ENCODE measurements around the gene BAG3.

BAG3 gene

DNA sequence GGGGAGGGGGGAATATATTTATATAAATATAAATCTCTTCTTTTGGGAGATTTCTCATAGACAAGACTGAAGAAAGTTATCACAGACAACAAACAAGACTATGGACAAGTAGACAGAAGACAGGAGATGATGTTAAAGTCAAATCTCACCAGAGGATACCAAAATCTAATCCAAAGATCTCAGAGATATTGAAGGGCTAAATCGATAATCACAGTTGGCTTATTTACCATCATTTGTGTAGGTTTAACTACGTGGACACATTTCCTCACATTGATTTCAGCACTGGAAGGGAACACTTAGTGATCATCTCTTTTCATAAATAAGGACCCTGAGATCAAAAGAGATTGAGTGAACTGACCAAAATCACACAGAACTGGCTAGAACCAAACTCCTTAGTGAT, 72.0 kb downstream of the BAG3 start:
- Histone ChIP-seq H3K27me3 (no peaks in the 10 kb centered on the region), H3K27ac (no peak overlapping the region), H3K4me1 (peaks cover 0 to 26% (median 14%) of the 10 kb centered on the region in 4 donors), H3K9me3 (no peaks in the 10 kb centered on the region), H3K4me3 (no peak overlapping the region), H3K36me3 (no peaks in the 10 kb centered on the region)
- intact Hi-C loops (cut with DNase I; ENCODE audit: low total_unique reads) = no loop called here
- DNase-seq = no peak
- TF ChIP-seq, protein P1, sequence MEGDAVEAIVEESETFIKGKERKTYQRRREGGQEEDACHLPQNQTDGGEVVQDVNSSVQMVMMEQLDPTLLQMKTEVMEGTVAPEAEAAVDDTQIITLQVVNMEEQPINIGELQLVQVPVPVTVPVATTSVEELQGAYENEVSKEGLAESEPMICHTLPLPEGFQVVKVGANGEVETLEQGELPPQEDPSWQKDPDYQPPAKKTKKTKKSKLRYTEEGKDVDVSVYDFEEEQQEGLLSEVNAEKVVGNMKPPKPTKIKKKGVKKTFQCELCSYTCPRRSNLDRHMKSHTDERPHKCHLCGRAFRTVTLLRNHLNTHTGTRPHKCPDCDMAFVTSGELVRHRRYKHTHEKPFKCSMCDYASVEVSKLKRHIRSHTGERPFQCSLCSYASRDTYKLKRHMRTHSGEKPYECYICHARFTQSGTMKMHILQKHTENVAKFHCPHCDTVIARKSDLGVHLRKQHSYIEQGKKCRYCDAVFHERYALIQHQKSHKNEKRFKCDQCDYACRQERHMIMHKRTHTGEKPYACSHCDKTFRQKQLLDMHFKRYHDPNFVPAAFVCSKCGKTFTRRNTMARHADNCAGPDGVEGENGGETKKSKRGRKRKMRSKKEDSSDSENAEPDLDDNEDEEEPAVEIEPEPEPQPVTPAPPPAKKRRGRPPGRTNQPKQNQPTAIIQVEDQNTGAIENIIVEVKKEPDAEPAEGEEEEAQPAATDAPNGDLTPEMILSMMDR (IDR thresholded peaks at IDR 0.05) = no peak

DNA sequence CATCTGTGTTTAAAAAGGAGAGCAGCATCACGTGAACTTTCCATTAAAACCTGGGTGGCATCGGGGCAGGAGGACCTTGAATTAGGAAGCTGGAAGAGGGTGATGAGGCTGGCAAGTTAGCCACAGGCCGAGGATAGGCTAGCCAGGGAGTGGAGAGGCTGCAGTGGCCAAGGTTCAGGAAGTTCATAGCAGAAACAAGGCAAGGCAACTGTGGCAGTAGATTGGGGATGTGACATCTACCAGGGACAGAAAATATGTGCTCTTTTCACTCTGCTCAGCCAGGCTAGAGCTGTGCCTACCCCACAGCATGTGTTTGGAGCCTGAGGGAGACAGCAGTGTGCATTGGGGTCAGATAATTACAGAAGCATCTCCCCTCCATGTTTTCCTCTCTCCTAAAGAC, 72.4 kb downstream of the BAG3 start:
- Histone ChIP-seq H3K4me3 (no peak overlapping the region), H3K4me1 (peaks cover 0 to 31% (median 15%) of the 10 kb centered on the region in 4 donors), H3K9me3 (no peaks in the 10 kb centered on the region), H3K27me3 (no peaks in the 10 kb centered on the region), H3K27ac (no peak overlapping the region), H3K36me3 (no peaks in the 10 kb centered on the region)
- intact Hi-C loops (cut with DNase I; ENCODE audit: low total_unique reads) = no loop called here
- TF ChIP-seq, protein P1 (IDR thresholded peaks at IDR 0.05) = no peak
- DNase-seq = no peak

DNA sequence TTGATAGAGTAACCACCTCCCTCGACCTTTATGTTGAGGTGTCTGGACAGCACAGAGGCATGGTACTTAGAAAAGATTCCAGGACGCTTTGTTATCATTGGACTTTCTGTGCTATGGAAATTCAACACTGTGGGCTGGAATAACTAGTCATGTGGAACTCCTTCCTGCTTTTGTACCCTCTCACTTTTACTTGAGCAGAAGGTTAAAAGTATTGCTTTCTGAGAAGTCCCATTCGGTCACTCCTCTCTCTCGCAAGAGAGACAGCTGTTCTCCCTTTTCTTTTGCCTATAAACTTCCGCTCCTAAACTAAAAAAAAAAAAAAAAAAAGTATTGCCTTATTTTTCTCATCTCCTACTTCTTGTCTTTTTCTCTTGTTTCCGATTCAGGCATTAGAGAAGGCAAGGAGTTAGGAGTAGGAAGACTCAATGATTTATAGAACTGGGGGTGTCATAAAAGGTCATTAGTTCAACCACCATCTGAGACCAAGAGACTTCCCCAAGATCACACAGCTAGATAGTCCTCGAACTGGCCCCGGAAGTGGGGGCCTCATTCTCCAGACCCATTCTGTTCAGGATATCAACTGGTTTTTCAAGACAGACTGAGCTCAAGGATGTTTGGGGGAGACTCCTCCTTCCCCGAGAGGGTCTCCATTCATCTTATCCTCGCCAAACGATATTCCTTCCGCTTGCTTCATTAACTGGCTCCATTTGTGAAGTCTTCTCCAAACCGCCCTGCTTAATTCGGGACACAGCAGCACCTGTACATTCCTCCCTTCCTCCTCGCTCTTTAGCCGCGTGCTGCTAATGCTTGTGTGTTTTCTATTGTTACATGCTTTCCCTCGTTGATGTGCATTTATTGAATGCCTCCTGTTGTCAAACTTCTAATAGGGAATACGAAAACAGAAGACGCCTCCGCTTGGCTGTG, 73.7 kb downstream of the BAG3 start:
- intact Hi-C loops (cut with DNase I; ENCODE audit: low total_unique reads) = loop anchor here (5.0 kb wide), 1 partner anchor 43 kb away; no protein-coding TSS in a partner anchor
- peak overlapping the region; percentile 77 to 88 for H3K4me3 ChIP-seq
- H3K27ac ChIP-seq = peak overlapping the region; percentile 87 to 88

GRCh38 chr10:119725517-119725827, 74.3 kb downstream of the BAG3 start:
- peaks cover 0 to 37% (median 17%) of the 10 kb centered on the region in 4 donors for H3K4me1 ChIP-seq
- intact Hi-C loops (cut with DNase I; ENCODE audit: low total_unique reads) = loop anchor here (5.0 kb wide), 1 partner anchor 43 kb away; no protein-coding TSS in a partner anchor

More for the DNA sequence above, 73.7 kb downstream of the BAG3 start:
- no peak for DNase-seq
- Histone ChIP-seq H3K36me3 (no peaks in the 10 kb centered on the region), H3K9me3 (no peaks in the 10 kb centered on the region), H3K4me1 (peaks cover 0 to 37% (median 17%) of the 10 kb centered on the region in 4 donors), H3K27me3 (no peaks in the 10 kb centered on the region)
- TF ChIP-seq, protein P1 (IDR thresholded peaks at IDR 0.05) = no peak

DNA sequence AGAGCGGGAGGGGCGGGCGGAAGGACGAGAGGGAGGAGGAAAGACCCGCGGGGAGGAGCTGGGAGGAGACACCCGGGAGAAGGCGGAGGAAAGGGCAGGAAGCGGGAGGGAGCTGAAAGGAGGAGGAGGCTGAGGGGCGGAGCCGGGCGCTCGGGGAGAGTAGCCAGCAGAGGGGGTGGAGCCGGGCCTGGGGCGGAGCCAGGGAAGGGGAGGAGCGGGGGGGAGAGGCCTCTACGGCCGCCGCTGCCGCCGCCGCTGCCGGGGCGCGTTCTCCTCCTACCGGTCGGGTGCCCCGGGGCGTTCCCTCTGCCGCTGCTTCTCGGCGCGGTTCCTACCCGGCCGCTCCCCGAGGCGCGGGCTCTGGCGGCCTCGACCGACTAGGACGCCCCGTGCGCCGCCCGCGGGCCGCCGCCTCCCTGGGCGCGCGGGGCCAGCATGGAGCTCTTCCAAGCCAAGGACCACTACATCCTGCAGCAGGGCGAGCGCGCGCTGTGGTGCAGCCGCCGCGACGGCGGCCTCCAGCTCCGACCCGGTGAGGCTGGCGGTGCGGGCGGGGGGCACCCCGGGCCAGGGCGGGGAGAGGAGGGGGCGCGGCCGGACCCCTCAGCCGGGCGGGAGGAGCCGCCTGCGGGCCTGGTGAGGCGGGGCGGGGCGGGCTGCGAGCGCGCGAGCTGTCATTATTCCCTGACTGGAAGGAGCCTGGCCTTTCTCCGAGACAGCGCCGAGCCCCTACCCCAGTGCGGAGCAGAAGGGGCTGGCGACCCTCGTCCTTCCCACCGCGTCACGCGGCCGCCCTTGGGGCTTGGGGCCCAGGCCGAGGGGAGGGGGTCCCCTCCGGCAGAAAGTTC, 74.9 kb downstream of the BAG3 start, which contains the start of gene INPP5F:
INPP5F (plus strand) TSS at position 223 of the 848 bp plus-strand sequence; CDS start at position 436, 213 bp downstream.
- no peaks in the 10 kb centered on the region for H3K27me3 ChIP-seq
- peak within 1 kb of the TSS; percentile 77 to 88 for H3K4me3 ChIP-seq
- no peaks in the 10 kb centered on the region for H3K36me3 ChIP-seq
- intact Hi-C loops (cut with DNase I; ENCODE audit: low total_unique reads) = loop anchor here (5.0 kb wide), 1 partner anchor 44 kb away; no protein-coding TSS in a partner anchor
- H3K4me1 ChIP-seq = peaks cover 0 to 37% (median 17%) of the 10 kb centered on the region in 4 donors
- TF ChIP-seq, protein P1 (IDR thresholded peaks at IDR 0.05) = peak; percentile 28 to 36
- DNase-seq = peak; percentile 99 to 100
- H3K9me3 ChIP-seq = no peaks in the 10 kb centered on the region
- peak within 1 kb of the TSS; percentile 87 to 88 for H3K27ac ChIP-seq

More at GRCh38 chr10:119725517-119725827, 74.3 kb downstream of the BAG3 start:
- no peak for DNase-seq
- H3K36me3 ChIP-seq = no peaks in the 10 kb centered on the region
- H3K4me3 ChIP-seq = peak overlapping the region; percentile 77 to 88
- no peaks in the 10 kb centered on the region for H3K27me3 ChIP-seq
- H3K9me3 ChIP-seq = no peaks in the 10 kb centered on the region
- peak overlapping the region; percentile 87 to 88 for H3K27ac ChIP-seq
- TF ChIP-seq, protein P1 (IDR thresholded peaks at IDR 0.05) = no peak
